Measurements from ENCODE around the gene TMEM107.

The TMEM107 gene

GRCh38 chr17:8133399-8133798, 42.8 kb downstream of the TMEM107 start:
- TF ChIP-seq CTCF (IDR thresholded peaks at IDR 0.05; ENCODE audit: low read depth, low read length): no peak
- DNase-seq (ENCODE audit: extremely low read depth, low read depth): no peak

- TF ChIP-seq CTCF (IDR thresholded peaks at IDR 0.05; ENCODE audit: low read depth, low read length): no peak
- DNase-seq (ENCODE audit: extremely low read depth, low read depth): no peak
These were observed 44.2 kb downstream of the TMEM107 start for GRCh38 chr17:8131844-8132441.

- TF ChIP-seq CTCF (IDR thresholded peaks at IDR 0.05; ENCODE audit: low read depth, low read length): no peak
- DNase-seq (ENCODE audit: extremely low read depth, low read depth): no peak
These were observed 47.9 kb downstream of the TMEM107 start for GRCh38 chr17:8128125-8128784.

- no peak for DNase-seq (ENCODE audit: extremely low read depth, low read depth)
These were observed 49.6 kb downstream of the TMEM107 start for GRCh38 chr17:8126491-8127066.

GRCh38 chr17:8125947-8126490, 50.2 kb downstream of the TMEM107 start:
- no peak for TF ChIP-seq CTCF (IDR thresholded peaks at IDR 0.05; ENCODE audit: low read depth, low read length)
- no peak for DNase-seq (ENCODE audit: extremely low read depth, low read depth)

More at GRCh38 chr17:8126491-8127066, 49.6 kb downstream of the TMEM107 start:
- TF ChIP-seq CTCF (IDR thresholded peaks at IDR 0.05; ENCODE audit: low read depth, low read length): no peak

GRCh38 chr17:8125154-8125946, 50.8 kb downstream of the TMEM107 start:
- TF ChIP-seq CTCF (IDR thresholded peaks at IDR 0.05; ENCODE audit: low read depth, low read length): no peak
- no peak for DNase-seq (ENCODE audit: extremely low read depth, low read depth)

Data from AG09319 (cell line).